ENCODE measurements around the gene STX16.

Gene STX16

DNA sequence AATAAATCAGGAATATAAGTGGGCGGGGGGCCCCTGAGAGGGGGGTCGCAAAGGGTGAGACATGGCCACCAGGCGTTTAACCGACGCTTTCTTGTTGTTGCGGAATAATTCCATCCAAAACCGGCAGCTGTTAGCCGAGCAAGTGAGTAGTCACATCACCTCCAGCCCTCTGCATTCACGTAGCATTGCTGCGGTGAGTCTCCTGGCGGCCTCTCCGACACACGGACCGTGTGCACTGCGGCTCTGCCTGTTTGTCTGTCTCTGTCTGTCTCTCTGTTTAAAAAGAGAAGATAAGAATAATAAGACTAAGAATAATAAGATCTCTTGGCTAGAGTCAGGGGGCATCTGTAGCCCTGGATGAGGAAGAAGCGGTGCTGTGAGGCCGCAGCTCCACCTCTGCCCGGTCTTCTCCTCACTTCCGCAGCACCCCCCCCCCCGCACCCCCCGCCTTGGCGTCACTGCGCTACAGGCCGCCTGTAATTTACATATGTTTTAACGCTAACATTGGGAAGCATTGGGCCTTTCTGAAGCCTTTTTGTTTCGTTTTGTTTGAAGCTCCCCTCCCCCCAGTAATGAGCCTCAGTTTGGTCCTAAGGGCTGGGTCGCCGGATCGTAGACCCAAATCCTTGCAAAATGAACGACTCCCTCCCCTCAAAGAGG lies 993 bp downstream of the STX16 start:
- in situ Hi-C loops (cut with MboI; ENCODE audit: low sequenced_read_pairs): no loop called here

DNA sequence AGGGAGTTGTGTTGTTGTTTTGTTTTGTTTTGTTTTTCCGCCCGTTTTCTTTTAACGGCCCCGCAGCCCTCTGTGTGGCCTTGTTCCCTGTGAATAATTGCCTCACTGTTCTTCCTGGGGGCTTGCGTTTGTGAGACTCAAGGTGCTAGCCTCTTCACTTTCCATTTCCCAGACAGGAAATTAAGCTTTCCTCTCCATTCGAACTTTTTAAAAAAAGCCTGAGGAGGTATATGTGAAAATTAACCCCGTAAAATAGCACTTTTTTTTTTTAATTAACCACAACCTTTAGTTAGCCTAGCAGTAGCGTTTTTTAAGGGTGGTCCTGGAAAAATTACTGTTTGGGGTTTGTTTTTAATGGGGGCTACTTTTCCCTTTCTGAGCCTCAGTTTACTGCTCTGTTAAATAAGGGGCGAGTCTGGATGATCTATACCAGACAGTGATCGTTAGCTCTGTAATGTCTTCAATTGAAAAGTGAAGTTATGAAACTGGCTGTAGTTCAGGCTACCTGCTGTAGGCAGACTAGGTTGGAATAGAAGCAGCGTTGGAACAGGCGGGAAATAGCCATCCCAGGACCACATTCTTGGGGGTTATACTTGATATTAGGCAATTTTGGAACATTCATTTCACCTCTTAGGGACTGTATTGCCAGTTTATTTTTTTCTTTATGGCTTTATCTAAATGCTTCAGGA lies 1.7 kb downstream of the STX16 start:
- in situ Hi-C loops (cut with MboI; ENCODE audit: low sequenced_read_pairs): no loop called here

DNA sequence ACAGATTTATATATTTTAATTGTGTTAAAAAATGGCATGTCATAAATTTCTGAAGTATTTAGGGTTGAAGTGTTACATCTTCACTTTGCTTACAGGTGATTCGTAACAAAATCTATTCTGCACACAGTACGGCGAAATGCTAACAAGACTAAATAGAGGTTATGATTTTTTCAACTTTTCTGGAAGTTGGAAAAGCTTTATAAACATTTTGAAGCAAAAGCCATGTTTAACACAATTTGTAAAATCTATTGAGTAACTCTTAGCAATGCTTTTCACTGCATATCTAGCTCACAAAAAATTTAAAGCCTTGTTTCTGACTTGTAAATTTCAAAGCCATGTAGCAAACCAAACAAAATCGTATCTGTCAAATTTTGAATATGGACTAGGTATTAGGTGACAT lies 3.3 kb downstream of the STX16 start:
- in situ Hi-C loops (cut with MboI; ENCODE audit: low sequenced_read_pairs): no loop called here

DNA sequence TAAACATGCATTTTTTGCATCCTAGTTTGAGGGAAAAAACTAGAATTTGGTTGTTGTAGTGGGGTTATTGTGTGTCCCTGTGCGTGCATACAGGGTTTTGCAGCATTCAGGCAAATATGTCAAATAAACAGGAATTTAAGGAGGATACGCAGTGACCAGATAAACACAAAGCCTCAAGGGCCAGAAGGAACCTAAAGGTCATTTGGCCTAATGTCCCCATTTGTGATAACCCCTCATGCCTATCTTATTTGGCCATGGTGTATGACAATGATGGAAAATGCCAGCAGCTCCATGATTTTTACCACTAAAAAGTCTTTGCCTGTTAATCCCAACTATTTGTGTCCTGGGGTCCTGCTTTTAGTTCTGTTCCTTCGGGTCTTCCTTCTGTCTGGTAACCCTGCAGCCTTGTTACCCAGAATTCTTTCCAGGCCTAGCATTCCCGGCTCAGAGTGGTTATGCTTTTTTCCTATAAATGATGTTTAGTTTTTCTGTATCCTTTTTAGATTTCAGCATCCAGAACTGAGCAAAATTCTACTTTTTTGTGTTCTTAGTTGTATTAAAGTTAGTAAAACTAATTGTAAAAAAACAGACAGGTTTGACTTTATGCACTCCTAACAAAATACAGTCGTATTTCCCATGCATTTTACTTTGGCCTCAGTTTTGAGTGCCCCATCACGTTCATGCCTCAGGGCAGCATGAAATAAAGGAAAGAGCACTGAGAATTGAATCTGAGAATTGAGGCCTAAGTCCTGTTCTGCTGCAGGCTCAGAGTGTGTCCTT lies 4.4 kb downstream of the STX16 start:
- in situ Hi-C loops (cut with MboI; ENCODE audit: low sequenced_read_pairs): no loop called here

DNA sequence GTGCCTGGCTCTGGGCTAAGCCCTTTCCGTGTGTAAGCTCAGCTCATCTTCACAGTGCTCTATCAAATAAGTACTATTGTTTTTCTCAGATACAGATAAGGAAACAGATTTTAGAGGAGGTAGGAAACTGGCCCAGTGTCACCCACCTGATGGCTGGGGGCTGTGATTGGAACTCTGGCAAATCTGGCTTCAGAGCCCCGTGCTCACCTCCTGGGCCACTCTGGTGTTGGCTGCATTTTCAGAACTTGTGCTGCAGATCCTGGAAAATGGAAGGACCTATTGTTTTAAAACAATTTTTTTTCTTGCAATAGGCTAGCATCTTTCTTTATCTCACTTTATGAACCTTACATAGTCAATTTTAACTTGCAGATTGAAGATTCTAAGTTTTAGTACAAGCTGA lies 5.7 kb downstream of the STX16 start:
- in situ Hi-C loops (cut with MboI; ENCODE audit: low sequenced_read_pairs): no loop called here

DNA sequence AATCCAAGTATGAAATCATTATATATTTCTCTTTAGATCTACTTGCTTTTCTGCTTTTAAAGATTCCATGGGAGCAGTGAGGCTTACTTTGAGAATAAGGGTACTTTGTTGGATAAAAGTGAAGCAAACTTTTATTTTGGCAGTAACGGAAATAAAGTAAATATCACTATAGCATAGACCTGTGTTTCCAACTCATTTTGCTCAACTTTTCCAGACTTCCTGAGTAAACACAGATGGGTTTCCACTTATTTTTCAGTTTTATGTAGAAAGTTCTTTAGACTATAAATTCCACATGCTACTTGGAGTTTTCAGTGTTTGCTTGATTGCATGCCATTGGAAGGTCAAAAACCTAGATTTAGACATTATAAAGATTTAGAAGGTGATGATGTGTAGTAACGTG lies 6.2 kb downstream of the STX16 start:
- in situ Hi-C loops (cut with MboI; ENCODE audit: low sequenced_read_pairs): no loop called here

DNA sequence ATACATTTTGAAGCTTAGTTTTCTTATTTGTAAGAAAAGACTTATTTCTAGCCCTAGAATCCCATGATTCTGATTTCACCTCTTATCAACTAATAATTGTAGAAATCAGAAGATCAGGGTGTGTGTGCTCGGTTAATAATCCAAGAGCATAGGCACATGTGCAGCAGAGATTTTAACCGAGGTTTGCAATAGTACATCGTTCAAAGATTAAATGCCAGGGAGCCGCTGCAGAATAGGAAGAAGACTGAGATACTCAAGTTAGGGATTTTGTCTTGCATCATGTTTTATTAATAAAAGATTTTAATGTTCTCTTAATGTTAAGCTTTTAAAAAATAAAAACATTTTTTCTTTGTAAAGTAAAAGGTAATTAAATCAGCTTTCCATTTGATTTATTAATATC lies 6.9 kb downstream of the STX16 start:
- in situ Hi-C loops (cut with MboI; ENCODE audit: low sequenced_read_pairs): no loop called here

DNA sequence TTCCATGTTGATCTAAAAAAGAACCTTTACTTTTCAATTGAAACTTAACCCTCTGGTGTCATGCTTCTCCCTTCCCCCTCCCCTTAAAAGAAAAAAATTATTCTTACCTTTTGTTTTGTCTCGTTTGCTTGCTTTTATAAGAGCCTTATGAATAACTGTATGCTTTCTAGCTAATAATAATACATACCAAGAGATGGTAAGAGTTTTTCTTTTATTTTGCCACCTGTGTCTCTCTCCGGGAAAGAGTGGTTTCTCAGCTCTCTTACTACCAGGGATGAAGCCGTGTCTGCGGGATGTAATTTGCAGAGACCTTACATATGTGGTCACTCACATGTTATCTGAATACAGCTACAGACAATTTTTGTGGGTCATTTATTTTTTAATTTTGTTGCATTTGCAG lies 7.7 kb downstream of the STX16 start:
- in situ Hi-C loops (cut with MboI; ENCODE audit: low sequenced_read_pairs): no loop called here

DNA sequence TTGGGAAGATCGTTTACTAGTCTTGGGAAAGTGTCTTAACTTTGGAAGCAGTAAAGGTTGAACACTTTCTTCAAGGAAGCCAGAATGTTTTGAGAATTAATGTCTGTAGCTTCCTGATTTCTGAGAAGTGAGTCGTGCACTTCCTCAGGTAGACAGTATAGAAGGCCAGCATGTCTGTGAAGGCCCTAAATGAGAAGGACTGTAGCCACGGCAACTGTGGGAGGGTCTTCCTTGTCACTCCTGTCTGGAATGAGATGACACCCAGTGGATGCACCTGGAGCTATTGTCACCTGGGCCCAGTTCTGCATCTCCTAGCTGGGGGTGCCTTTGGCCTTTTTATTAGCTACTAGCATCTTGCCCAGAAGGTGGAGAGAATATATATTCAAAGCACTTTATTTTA lies 8.8 kb downstream of the STX16 start:
- in situ Hi-C loops (cut with MboI; ENCODE audit: low sequenced_read_pairs): no loop called here

DNA sequence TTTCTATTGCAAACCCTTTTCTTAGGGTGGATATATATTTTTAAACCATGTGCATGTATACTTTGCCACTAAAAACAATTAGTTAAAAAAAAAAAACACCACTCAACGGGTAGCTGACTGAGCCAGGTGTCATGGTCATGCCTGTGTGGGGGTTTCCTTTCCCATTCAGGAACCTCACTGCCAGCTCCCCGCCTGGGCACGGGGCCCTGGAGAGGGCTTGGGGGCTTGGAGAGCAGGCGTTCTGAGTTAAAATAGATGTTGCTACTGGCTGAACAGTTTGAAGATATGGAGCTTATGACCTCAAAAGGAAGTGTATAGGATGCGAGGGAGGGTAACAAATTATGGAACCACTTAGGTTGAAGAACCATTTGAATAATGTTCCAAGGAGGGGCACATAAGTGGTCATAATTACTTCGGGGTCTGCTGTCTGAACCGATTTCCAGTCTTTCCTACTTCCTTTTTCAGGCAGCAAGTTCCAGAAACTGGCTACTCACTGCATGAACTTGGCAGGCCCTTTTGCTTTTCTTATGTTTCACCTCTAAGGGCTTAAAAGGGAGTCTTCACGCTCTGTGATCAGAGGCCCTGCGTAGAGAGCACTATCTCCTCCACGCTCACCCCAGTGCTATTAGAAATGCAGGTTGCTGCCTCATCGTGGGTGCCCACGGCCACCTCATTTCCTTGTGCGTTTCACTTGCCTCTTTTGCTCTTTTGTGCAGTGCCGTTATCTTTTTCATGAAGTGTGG lies 9.9 kb downstream of the STX16 start:
- in situ Hi-C loops (cut with MboI; ENCODE audit: low sequenced_read_pairs): no loop called here

DNA sequence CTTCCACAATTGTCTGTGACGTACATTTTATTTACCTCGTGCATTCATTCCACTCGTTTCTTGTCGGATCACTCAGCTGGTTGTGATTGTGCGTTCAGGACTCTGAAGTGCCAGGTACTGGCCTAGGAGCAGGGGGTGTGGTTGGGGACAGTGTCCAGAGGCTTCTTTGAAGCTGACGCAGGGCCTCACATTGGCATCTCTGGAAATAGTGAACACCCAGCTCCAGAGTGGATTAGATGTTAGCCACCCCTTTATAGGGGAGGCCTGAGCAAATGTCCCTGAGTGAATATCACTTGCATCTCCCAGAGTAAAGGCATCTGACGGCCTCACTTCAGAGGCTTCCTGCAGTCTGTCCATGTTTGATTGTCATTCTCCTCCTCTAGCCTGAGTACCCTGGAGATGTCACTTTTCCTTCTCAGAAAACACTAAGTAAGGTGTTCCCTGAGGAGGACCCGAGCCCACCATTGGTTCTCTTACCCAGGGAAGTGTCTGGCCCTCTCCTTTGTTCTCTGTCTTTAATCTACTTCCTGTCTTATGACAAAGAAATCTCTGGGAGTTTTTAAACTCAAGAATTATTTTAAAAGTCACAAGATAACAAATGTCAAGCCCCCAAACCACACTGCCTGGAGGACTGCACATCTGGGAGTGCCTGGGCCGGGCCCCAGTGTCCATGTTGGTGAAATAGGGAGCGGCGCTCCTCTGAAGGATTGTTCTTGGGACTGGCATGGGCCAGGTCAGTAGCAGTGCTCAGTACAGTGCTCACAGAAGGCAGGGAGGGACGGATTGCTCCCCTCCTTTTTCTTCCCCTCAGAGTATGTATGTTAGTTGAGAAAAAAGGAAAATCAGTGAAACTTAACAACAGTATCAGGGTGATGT lies 10.8 kb downstream of the STX16 start:
- in situ Hi-C loops (cut with MboI; ENCODE audit: low sequenced_read_pairs): no loop called here

DNA sequence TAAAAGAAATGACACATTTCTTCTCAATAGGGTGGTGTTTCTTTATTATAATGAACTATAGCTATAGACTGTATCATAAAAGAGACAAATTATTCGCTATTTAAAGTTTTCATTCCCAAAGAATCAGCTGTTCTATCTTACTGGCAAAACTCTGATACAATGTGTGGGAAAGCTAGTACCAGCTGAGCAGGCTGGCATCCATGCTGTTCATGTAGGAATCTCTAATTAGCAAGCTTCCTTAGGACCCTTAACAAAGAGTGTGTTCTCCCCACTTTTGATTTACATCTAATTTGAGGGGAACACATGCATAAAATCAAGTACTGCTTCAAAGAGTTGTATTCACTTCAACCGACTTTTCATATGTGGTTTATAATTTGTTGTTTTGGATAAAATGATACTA lies 13.2 kb downstream of the STX16 start:
- in situ Hi-C loops (cut with MboI; ENCODE audit: low sequenced_read_pairs): no loop called here

DNA sequence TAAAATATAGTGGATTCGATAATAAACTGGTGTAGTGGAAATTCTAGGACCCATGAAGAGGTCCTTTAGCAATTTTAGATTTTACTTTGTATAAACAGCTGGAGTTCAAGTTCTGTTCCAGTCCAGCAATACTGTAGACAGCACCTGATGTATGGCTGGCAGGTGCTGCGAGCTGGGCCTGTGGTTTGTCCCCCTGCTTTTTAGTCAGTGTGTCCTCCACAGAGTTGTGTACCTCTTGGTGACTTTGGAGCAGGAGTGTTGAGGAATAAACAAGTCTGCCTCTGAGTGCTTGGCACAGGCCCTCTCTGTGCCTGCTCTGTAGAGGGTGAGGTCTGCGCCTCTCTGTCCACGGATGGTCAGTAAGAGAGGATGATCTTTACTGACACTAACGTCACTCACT lies 13.8 kb downstream of the STX16 start:
- in situ Hi-C loops (cut with MboI; ENCODE audit: low sequenced_read_pairs): no loop called here

DNA sequence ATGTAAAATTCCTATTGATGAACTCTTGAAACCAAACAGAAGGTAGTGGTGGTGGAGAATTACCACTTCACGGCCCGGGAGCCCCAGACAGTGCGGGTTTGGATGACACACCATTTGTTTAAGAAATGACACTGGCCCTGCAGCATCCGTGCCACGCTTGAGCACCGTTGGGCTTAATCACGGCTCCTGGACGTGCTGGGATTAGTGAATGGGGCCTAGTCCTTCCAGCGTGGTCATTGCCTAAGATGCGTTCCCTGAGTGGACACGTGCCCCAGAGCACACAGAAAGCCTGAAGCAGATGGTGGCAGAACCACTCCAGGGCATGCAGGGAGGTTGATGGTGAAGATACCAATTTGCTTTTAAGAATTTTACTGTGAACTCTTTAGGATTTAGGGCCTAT lies 14.5 kb downstream of the STX16 start:
- in situ Hi-C loops (cut with MboI; ENCODE audit: low sequenced_read_pairs): no loop called here

DNA sequence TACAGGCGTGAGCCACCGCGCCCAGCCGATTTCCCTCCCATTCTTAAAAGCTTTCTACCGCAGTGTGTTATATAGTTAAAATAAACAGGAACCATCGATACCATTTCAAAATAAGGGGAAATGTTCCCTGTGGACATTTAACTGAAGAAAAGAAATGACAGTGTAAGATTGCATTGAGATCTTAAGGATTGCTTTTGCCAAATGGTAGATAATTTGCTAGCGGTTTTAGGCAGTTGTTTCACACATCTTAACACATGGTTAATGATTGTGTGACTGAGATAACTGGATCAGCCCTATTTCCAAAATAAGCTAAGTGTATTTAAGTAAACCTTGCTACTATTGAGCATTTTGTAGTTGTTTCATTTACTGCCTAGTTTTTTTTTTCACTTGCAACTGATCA lies 15.6 kb downstream of the STX16 start:
- in situ Hi-C loops (cut with MboI; ENCODE audit: low sequenced_read_pairs): no loop called here

DNA sequence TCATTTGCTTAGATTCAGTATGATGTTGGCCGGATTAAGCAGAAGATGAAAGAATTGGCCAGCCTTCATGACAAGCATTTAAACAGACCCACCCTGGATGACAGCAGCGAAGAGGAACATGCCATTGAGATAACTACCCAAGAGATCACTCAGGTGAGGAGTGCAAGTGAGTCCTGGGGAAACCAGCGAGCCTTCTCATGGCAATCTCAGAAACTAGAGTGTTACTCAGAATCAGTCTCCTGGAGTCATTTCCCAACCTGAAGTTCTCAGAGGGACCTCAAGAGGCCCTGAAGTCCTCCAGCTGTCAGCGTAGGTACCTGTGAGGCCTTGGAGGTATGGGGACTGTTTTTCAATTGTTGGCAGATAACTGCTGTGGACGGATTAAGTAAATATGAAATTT lies 16.9 kb downstream of the STX16 start:
- in situ Hi-C loops (cut with MboI; ENCODE audit: low sequenced_read_pairs): no loop called here

DNA sequence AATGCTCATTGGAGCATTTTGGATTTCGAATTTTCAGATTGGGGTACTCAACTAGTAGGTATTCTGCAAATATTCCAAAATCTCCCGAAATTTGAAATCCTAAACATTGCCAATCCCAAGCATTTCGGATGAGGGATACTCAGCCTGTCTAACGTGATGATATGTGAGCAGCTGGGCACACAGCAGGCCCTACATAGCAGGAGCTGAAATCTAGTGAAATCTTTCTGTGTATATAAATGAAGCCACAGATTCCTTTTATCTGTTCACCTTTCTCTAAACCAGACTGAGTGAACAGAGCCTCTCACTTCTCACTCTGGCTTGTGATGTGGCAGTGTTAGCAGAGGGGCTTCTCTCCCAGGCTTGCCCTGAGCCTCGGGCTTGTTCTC lies 17.8 kb downstream of the STX16 start:
- in situ Hi-C loops (cut with MboI; ENCODE audit: low sequenced_read_pairs): no loop called here

DNA sequence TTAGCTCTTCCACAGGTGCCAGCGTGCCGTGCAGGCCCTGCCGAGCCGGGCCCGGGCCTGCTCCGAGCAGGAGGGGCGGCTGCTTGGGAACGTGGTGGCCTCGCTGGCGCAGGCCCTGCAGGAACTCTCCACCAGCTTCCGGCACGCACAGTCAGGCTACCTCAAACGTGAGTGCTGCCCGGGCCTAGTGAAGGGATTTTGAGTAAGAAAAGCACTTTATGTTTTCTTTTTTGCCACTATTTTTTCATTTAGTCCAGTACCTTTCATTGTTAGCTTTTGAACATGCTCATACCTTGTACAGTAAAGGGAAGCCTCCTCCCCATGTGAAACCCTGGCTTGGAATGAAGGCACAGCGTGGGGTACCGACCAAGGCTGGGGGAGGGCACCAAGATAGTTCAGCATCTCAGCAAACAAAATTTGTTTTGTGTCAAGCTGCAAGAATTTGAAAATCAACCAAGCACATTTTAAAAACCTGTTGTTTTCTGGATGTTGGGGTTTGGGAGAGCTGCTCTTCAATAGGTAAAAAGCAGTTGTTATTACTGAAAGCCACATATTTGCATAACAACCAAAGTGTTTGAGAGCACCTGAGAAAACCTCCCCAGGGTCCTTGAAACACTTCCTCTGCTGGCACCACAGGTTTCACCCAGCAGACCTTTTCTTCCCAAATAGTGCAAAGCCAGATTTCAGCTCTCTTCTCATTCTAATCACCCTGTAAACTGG lies 18.4 kb downstream of the STX16 start:
- in situ Hi-C loops (cut with MboI; ENCODE audit: low sequenced_read_pairs): no loop called here

DNA sequence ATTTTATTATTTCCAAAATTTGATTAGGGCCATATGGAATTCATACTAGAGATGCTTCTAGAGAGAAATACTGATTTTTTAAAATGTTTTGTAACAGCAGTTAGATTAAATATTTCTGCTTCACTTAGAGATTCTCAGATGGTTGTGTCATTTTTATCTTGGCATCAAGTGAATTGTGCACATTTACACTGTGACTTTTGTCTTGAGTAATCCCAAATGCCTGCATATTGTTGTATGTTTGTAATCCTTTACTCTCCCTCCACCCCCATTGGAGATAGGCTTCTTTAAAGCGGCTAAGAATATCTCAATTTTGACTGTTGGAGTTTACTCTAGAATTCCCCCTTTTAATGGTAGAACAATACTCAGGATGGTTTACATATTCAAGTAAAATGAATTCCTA lies 19.0 kb downstream of the STX16 start:
- in situ Hi-C loops (cut with MboI; ENCODE audit: low sequenced_read_pairs): no loop called here

DNA sequence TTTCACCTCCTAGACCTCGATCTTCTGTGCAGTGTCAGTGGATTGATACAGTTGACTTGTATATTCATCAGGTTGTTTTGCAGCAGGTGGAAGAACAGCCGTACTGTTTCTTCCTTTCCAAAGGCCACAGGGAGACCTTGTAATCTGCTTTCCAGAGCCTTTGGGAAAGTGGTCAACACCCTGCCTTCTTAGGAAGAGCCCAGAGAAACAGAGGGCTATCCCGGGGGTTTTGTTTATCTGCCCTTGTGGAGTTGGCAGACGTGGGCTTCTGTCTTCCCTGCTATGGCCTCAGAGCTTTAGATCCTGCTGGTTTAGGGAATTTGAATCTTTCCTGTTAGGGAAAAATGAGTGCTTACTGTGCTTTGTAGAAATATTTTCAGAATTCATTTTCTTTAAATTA lies 19.6 kb downstream of the STX16 start:
- in situ Hi-C loops (cut with MboI; ENCODE audit: low sequenced_read_pairs): no loop called here

All from HL-60/S4 treated with phorbol 12-myristate 13-acetate at 8.2 ng/mL for 4 days and 3 days (cell line).